ENCODE measurements around the gene OXT. TPM values are rescaled to one million over a fixed set of nuclear protein-coding genes. Genes with fewer than 3 reads are reported as not detected.
A peak's percentile ranks its signal among the peaks of the same experiment; 100 is the strongest.

The OXT gene
- total and polyA plus RNA-seq, 11 donors = 0.67 TPM; not detected in 10

GRCh38 chr20:3121271-3121911, 50.0 kb downstream of the OXT start:
- Histone ChIP-seq H3K36me3 (peaks cover 0 to 34% (median 25%) of the 10 kb centered on the region in 9 donors), H3K27ac (no peak overlapping the region), H3K4me1 (peaks cover 0 to 12% (median 0%) of the 10 kb centered on the region in 12 donors), H3K4me3 (no peak overlapping the region), H3K27me3 (no peaks in the 10 kb centered on the region), H3K9me3 (no peaks in the 10 kb centered on the region)
- DNase-seq = no peak
- ATAC-seq = peak in 1 of 4 donors; percentile 13
- TF ChIP-seq, protein P1, sequence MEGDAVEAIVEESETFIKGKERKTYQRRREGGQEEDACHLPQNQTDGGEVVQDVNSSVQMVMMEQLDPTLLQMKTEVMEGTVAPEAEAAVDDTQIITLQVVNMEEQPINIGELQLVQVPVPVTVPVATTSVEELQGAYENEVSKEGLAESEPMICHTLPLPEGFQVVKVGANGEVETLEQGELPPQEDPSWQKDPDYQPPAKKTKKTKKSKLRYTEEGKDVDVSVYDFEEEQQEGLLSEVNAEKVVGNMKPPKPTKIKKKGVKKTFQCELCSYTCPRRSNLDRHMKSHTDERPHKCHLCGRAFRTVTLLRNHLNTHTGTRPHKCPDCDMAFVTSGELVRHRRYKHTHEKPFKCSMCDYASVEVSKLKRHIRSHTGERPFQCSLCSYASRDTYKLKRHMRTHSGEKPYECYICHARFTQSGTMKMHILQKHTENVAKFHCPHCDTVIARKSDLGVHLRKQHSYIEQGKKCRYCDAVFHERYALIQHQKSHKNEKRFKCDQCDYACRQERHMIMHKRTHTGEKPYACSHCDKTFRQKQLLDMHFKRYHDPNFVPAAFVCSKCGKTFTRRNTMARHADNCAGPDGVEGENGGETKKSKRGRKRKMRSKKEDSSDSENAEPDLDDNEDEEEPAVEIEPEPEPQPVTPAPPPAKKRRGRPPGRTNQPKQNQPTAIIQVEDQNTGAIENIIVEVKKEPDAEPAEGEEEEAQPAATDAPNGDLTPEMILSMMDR (IDR thresholded peaks at IDR 0.05) = no peak
- no peak for TF ChIP-seq POLR2A (IDR thresholded peaks at IDR 0.05)
- intact Hi-C loops (cut with DNase I) = loop anchor here in 1 of 10 donors (5.0 kb wide), 1 partner anchor 196 kb away; no protein-coding TSS in a partner anchor
- 66 to 79% (median 73%) methylated on average over 11 of the region's 11 CpGs for WGBS, 4 donors

Other genes with a start within 250 kb of the OXT start
- gene PCED1A, start 231.0 kb upstream of the OXT start, total RNA-seq = 10 to 100 TPM in 2 of 9 donors, 1 to 10 TPM in 7; 5.0 to 20.7 (median 6.8) TPM
- 10 to 100 TPM in 1 of 2 donors, 1 to 10 TPM in 1; 7.0 to 11.3 TPM for gene PCED1A, start 231.0 kb upstream of the OXT start, polyA plus RNA-seq
- gene VPS16, start 230.9 kb upstream of the OXT start, total RNA-seq = 10 to 100 TPM; 13.9 to 28.6 (median 19.5) TPM
- 10 to 100 TPM; 19.8 to 21.2 TPM for gene VPS16, start 230.9 kb upstream of the OXT start, polyA plus RNA-seq
- 10 to 100 TPM; 17.3 to 43.4 (median 32.2) TPM for gene PTPRA, start 198.1 kb upstream of the OXT start, total RNA-seq
- 10 to 100 TPM in 1 of 2 donors, 1 to 10 TPM in 1; 6.1 to 18.9 TPM for gene PTPRA, start 198.1 kb upstream of the OXT start, polyA plus RNA-seq
- gene GNRH2, start 28.0 kb upstream of the OXT start, total RNA-seq = under 1 TPM in 1 of 9 donors, not detected in 8; 0.48 TPM
- gene GNRH2, start 28.0 kb upstream of the OXT start, polyA plus RNA-seq = not detected
- gene MRPS26, start 25.6 kb upstream of the OXT start, total RNA-seq = 10 to 100 TPM; 36.5 to 83.4 (median 50.9) TPM
- gene MRPS26, start 25.6 kb upstream of the OXT start, polyA plus RNA-seq = 100 to 1,000 TPM in 1 of 2 donors, 10 to 100 TPM in 1; 98.8 to 111 TPM
- gene AVP, start 13.1 kb downstream of the OXT start, total RNA-seq = not detected
- gene AVP, start 13.1 kb downstream of the OXT start, polyA plus RNA-seq = not detected
- 10 to 100 TPM; 19.7 to 36.0 (median 28.6) TPM for gene FASTKD5, start 88.2 kb downstream of the OXT start, total RNA-seq
- 10 to 100 TPM; 12.8 to 37.2 TPM for gene FASTKD5, start 88.2 kb downstream of the OXT start, polyA plus RNA-seq
- gene UBOX5, start 88.2 kb downstream of the OXT start, total RNA-seq = 1 to 10 TPM; 2.6 to 5.6 (median 3.7) TPM
- gene UBOX5, start 88.2 kb downstream of the OXT start, polyA plus RNA-seq = 1 to 10 TPM; 2.5 to 2.8 TPM
- 10 to 100 TPM in 6 of 9 donors, 1 to 10 TPM in 3; 6.8 to 28.4 (median 13.1) TPM for gene LZTS3, start 101.9 kb downstream of the OXT start, total RNA-seq
- gene LZTS3, start 101.9 kb downstream of the OXT start, polyA plus RNA-seq = 10 to 100 TPM in 1 of 2 donors, 1 to 10 TPM in 1; 9.0 to 13.6 TPM
- 10 to 100 TPM; 26.0 to 55.5 (median 35.5) TPM for gene DDRGK1, start 133.1 kb downstream of the OXT start, total RNA-seq
- gene DDRGK1, start 133.1 kb downstream of the OXT start, polyA plus RNA-seq = 10 to 100 TPM; 25.1 to 78.3 TPM
- 10 to 100 TPM; 15.3 to 37.8 (median 20.6) TPM for gene ITPA, start 137.9 kb downstream of the OXT start, total RNA-seq
- gene ITPA, start 137.9 kb downstream of the OXT start, polyA plus RNA-seq = 10 to 100 TPM; 28.6 to 48.3 TPM
- 1 to 10 TPM in 1 of 9 donors, under 1 TPM in 7, not detected in 1; 0.11 to 1.0 (median 0.22) TPM for gene SLC4A11, start 167.6 kb downstream of the OXT start, total RNA-seq
- gene SLC4A11, start 167.6 kb downstream of the OXT start, polyA plus RNA-seq = under 1 TPM; 0.08 to 0.23 TPM